Gastrocnemius medialis (tissue), 4 donors: ENCODE measurements around the gene CFAP299.

Experiments used
- CTCF ChIP-seq, 5 experiments: fragments of 450-650 bp in 3 of 5; fragments of 200-600 bp in 2 of 5; sonication (generic) in 2 of 5; IDR thresholded peaks in 4 of 5; conservative IDR thresholded peaks in 1 of 5; 1 replicate in 4 of 5; 2 replicates in 1 of 5; pipeline ENCODE4 v1.5.1; 2016 to 2019; ENCODE audit warnings: antibody characterized with exemption in 5 of 5, mild to moderate bottlenecking in 3 of 5, moderate library complexity in 3 of 5
- POLR2A ChIP-seq, 2 donors: fragments of 450-650 bp; IDR thresholded peaks; one replicate each; pipeline ENCODE4 v1.6.1; 2017; ENCODE audit warnings: antibody characterized with exemption in 2 of 2, mild to moderate bottlenecking in 2 of 2, moderate library complexity in 2 of 2

GRCh38 chr4:80922941-80923340, 587.4 kb downstream of the CFAP299 start:
- no peak for TF ChIP-seq CTCF (IDR thresholded peaks at IDR 0.05 in 4 of 5, conservative IDR thresholded peaks at IDR 0.05 in 1 of 5)
- no peak for TF ChIP-seq POLR2A (IDR thresholded peaks at IDR 0.05)
